Measurements from ENCODE around the gene ATP2C2. TPM values are rescaled to one million over a fixed set of nuclear protein-coding genes. Genes with fewer than 3 reads are reported as not detected.

Gene ATP2C2
- total and polyA plus RNA-seq, 2 of the 8 experiments (the other 6 are each of a cell fraction or from before 2014, with no cell fraction given): 1.2 to 2.8 TPM

DNA sequence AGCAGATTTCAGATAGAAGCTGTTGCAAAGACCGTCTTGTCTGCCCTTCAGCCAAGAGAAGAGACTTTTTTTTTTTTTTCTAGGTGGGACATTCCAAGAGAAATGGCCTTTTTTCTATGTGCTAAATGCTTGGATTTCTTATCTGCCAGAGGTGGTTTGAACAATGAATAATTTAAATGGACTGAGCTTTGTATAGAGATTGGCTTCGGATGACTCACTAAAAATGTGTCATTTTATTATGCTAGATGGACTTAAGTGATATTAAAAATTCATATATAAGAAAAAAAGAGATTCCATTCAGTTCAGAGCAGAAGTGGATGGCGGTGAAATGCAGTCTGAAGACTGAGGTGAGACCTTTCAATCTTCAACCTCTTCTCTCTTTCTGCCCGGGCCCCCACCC is 77.7 kb downstream of the ATP2C2 start:
- DNase-seq (ENCODE audit: low read depth in 1 of 2, low spot score in 2 of 2): no peak
- POLR2A ChIA-PET (ENCODE audit: partially characterized antibody): interaction anchor here (0.7 to 1.4 kb wide), 2 partner anchors 18 to 77 kb away, joined by 3 read pairs; partner anchors contain the start of gene ATP2C2
- no peak overlapping the region for H3K27ac ChIP-seq (ENCODE audit: low read depth, low read length)

More for the DNA sequence above, 77.7 kb downstream of the ATP2C2 start:
- Histone ChIP-seq H3K4ac (replicated peaks; ENCODE audit: insufficient read length, low read depth, low read length) (no peak overlapping the region), H3K36me3 (ENCODE audit: control insufficient read depth in 2 of 4, insufficient read depth in 4 of 4, low read length in 3 of 4) (no peaks in the 10 kb centered on the region), H2BK120ac (replicated peaks; ENCODE audit: low read depth, low read length) (no peak overlapping the region), H3K4me2 (ENCODE audit: insufficient read depth in 1 of 2, low read depth in 2 of 2, low read length in 2 of 2) (no peak overlapping the region), H2BK5ac (ENCODE audit: low read depth, low read length) (no peak overlapping the region), H2AFZ (ENCODE audit: low read length) (no peak overlapping the region), H2BK20ac (ENCODE audit: low read length) (no peak overlapping the region), H3K56ac (replicated peaks; ENCODE audit: insufficient read length, low read depth, low read length) (no peak overlapping the region), H3K9me3 (ENCODE audit: insufficient read depth in 2 of 2, low read depth in 1 of 2, low read length in 1 of 2) (no peaks in the 10 kb centered on the region), H3K4me1 (replicated peaks in 1 of 4; ENCODE audit: control insufficient read depth in 3 of 4, insufficient read depth in 4 of 4, low read length in 3 of 4) (no peaks in the 10 kb centered on the region), H2BK15ac (ENCODE audit: low read length) (no peak overlapping the region), H3K23ac (ENCODE audit: insufficient read length) (no peak overlapping the region), H4K8ac (ENCODE audit: extremely low read depth, insufficient read depth, low read length) (no peak overlapping the region), H3K14ac (ENCODE audit: insufficient read length) (no peak overlapping the region), H4K91ac (replicated peaks; ENCODE audit: insufficient read length, low read length) (no peak overlapping the region), H3K23me2 (ENCODE audit: low read depth, low read length) (no peaks in the 10 kb centered on the region), H4K5ac (ENCODE audit: insufficient read length, low read depth, low read length) (no peak overlapping the region), H3K9ac (replicated peaks in 1 of 4; ENCODE audit: extremely low read depth in 1 of 4, low read depth in 3 of 4, low read length in 3 of 4) (no peak overlapping the region), H3K27me3 (replicated peaks in 1 of 4; ENCODE audit: control insufficient read depth in 3 of 4, extremely low read depth in 1 of 4, insufficient read depth in 3 of 4, low read length in 3 of 4) (no peaks in the 10 kb centered on the region), H3K79me2 (ENCODE audit: control insufficient read depth in 1 of 2, insufficient read depth in 2 of 2, low read length in 2 of 2) (no peaks in the 10 kb centered on the region), H3K18ac (ENCODE audit: extremely low read depth, low read length) (no peak overlapping the region), H4K20me1 (replicated peaks in 1 of 2; ENCODE audit: control insufficient read depth in 1 of 2, insufficient read depth in 2 of 2, low read length in 2 of 2) (no peaks in the 10 kb centered on the region), H2BK12ac (ENCODE audit: low read depth, low read length) (no peak overlapping the region), H3K4me3 (ENCODE audit: extremely low read depth in 1 of 4, insufficient read depth in 2 of 4, low read depth in 3 of 4, low read length in 4 of 4) (no peak overlapping the region), H2AK5ac (ENCODE audit: low read depth, low read length) (no peak overlapping the region), H3K79me1 (ENCODE audit: low read depth, low read length) (no peaks in the 10 kb centered on the region)
- no peak for FAIRE-seq
- CTCF ChIA-PET (ENCODE audit: partially characterized antibody): interaction anchor here (1.3 to 1.8 kb wide), 2 partner anchors 37 to 146 kb away, joined by 5 read pairs; no protein-coding TSS in a partner anchor
- 91% methylated on average over 4 of the region's 4 CpGs; no CpG with 5 or more reads in 1 of the 2 experiments for WGBS, 2 experiments (ENCODE audit: extremely low coverage in 1 of 2, insufficient coverage in 1 of 2, insufficient read length in 1 of 2, insufficient replicate concordance in 2 of 2, low coverage in 1 of 2, low lambda C conversion rate in 2 of 2, missing lambda C conversion rate in 1 of 2)
- TF ChIP-seq, protein P1, sequence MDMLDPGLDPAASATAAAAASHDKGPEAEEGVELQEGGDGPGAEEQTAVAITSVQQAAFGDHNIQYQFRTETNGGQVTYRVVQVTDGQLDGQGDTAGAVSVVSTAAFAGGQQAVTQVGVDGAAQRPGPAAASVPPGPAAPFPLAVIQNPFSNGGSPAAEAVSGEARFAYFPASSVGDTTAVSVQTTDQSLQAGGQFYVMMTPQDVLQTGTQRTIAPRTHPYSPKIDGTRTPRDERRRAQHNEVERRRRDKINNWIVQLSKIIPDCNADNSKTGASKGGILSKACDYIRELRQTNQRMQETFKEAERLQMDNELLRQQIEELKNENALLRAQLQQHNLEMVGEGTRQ (IDR thresholded peaks at IDR 0.05; ENCODE audit: low read length): no peak
- TF ChIP-seq EZH2 (IDR thresholded peaks at IDR 0.05; ENCODE audit: low read depth, low read length, severe bottlenecking) (no peak), KDM5A (IDR thresholded peaks at IDR 0.05; ENCODE audit: low read length) (no peak), KDM1A (IDR thresholded peaks at IDR 0.05; ENCODE audit: borderline replicate concordance, low read length) (no peak), MAFK (IDR thresholded peaks at IDR 0.05; ENCODE audit: low read depth, low read length) (no peak)

Data from H1 (cell line).